C4-2B (cell line): ENCODE results near the gene CLTCL1.

ENCODE experiments used
- CTCF ChIP-seq: fragments of 450-650 bp; conservative IDR thresholded peaks from 2 replicates; pipeline ENCODE4 v1.5.1; 2017; ENCODE audit warnings: mild to moderate bottlenecking
- ZFX ChIP-seq: fragments of 450-650 bp; IDR thresholded peaks from 2 replicates; pipeline ENCODE4 v1.6.1; 2017

- TF ChIP-seq ZFX (no peak), CTCF (no peak)
Measured at GRCh38 chr22:19285831-19286230, 5.7 kb downstream of the CLTCL1 start.
